HG03064 (cell line): Measurements from ENCODE around the gene SPATA20.

Source experiments
- ATAC-seq: cut with Tn5 transposase; IDR thresholded peaks from one replicate; pipeline ENCODE4 v1.9.1; 2021; ENCODE audit warnings: low read depth; ENCODE audit not compliant: unreplicated experiment

The SPATA20 gene

DNA sequence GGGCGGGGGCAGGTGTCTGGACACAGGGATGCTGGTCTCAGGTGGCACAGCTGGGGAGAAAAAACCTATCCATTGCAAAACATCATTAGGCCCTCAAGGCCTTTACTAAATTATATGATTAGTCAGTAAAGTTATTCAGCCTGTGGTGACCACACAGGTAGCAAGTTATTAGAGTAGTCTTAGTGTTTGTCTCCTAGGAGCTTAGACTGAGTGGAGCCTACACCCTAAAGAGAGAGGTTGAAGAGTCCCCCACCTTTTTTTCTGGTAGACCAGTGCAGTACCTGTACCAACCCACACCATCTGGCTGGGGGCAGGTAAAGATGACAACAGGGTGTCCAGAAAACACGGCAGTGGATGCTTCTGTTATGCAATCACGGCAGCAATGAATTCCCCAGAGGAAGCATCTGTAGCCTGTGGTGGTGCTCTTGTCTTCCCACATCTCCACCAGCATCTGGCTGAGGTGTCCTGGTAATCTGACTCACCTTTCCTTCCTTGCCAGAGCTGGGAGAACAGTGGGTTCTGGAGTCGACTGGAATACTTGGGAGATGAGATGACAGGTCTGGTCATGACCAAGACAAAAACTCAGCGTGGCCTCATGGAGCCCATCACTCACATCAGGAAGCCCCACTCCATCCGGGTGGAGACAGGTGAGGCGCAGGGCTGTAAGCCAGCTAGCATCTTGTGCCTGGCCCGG lies 27.7 kb upstream of the SPATA20 start:
- no peak for ATAC-seq

- no peak for ATAC-seq
Observed at GRCh38 chr17:50520483-50520882, 26.5 kb upstream of the SPATA20 start.

GRCh38 chr17:50521514-50521913 lies 25.5 kb upstream of the SPATA20 start:
- no peak for ATAC-seq

GRCh38 chr17:50522766-50523165 lies 24.2 kb upstream of the SPATA20 start:
- no peak for ATAC-seq

GRCh38 chr17:50523208-50523607 lies 23.8 kb upstream of the SPATA20 start:
- ATAC-seq: no peak

GRCh38 chr17:50524838-50525237 lies 22.1 kb upstream of the SPATA20 start:
- no peak for ATAC-seq

DNA sequence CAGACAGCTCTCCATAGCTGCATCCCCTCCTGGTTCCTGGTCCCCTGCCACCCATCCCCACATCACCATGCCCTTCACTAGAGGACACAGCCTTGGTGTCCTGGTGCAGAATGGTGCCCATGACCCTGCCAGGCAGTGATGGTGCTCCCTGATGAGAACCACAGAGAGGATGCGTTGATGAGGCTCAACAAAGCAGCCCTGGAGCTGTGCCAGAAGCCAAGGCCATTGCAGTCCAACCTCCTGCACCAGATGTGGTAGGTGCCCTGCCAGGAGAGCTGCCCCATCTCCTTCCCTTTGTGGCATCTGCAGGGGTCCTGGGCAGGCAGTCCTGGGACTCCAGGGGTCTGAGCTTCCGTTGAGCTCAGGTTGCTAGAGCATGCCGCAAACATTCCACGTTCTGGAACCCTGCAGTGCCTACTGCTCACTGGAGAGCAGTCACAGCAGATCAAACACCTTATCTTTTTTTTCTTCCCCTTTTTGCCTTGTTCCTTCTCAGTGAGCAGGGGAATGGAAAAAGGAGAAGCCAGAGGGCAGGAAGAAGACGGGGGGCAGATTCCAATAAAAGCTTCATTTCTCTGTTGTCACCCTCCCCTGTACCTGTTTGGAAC lies 19.7 kb upstream of the SPATA20 start:
- no peak for ATAC-seq

- no peak for ATAC-seq
Observed at GRCh38 chr17:50527949-50528474, 19.0 kb upstream of the SPATA20 start.

- no peak for ATAC-seq
Observed at GRCh38 chr17:50529849-50530248, 17.1 kb upstream of the SPATA20 start.

GRCh38 chr17:50531428-50532025 lies 15.4 kb upstream of the SPATA20 start:
- no peak for ATAC-seq

DNA sequence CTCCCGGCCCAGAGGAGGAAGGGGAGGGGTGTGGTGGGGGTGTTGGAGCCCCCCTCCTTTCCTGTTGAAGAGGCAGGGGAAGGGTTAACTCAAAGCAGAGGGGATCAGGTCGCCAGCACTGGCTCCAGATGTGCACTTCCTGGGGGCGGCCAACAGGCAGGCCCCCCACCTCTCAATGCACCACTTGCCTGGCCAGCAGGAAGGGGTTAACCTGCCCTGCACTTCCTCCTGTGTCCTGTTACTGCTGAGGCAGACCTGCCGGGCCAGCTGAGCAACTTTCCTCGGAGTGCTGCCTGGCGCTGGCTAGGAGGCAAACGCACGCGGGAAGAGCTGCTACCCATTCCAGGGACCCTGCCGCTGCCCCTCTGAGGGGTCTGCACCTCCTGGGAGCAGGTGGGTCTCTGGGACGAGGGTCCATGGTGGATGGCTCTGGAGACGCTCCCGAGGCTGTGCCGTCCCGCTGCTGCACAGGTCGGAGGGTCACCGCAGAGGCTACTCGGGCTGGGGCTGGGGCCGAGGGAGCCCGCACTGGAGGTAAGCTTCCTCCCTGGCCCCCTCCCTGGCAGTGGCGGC lies 14.4 kb upstream of the SPATA20 start, which contains the start of gene EPN3:
Gene EPN3, plus strand, starts transcription at position 284 of the 573 bp plus-strand sequence. CDS start 3,822 bp downstream, outside the sequence.
- no peak for ATAC-seq

GRCh38 chr17:50533185-50533584 lies 13.8 kb upstream of the SPATA20 start:
- no peak for ATAC-seq

GRCh38 chr17:50533720-50534148 lies 13.2 kb upstream of the SPATA20 start:
- no peak for ATAC-seq

DNA sequence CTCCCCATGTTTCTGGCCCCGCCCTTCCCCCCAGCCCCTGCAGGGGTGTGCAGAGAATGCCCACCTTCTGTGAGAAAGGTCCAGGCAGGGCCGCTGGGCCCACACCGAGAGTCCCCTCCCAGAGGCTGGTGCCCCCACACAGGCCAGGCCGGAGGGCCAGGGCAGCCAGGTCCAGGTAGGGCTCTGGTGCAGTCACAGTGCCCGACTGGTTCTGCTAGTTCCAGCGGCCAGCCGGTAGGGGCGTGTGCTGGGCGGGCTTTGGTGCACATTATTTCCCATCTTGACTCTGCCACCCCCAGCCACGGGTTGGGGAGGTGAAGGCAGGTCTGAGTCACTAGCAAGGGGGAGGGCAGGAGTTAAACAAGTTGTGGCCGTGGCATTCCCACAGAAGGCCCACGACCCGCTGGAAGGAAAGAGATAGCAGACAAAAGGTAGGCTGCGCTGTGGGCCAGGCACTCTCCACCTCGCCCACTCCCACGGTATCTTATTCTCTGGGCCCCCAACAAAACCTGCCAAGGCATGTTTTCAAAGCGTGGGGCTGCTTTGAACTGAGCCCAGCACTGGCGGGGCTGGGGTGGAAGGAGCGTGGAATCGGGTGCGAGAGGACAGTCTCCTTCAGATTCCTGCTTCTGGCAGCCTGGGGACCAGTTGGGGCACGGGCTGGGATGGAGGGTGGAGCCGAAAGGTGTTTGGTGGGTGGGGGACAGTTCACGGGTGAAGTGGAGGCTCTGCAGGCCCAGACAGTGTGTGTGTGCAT lies 12.6 kb upstream of the SPATA20 start:
- no peak for ATAC-seq

DNA sequence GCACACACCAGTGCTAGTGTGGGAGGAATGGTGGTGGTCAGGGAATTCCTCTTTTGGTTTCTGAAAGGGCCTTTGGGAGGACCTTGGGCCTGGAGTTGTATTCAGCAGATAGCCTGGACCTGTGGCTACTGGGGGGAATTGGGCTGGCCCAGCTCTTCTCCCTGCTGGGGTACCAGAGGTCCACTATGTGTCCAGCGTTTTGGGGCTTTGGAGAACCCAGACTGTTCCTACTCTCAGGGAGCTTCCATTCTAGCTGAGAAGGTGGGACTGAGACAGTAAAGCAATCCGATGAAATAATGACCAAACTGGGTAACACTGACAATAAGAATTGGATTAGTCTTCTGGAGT lies 12.0 kb upstream of the SPATA20 start:
- no peak for ATAC-seq

- no peak for ATAC-seq
Observed at GRCh38 chr17:50535407-50535806, 11.6 kb upstream of the SPATA20 start.

DNA sequence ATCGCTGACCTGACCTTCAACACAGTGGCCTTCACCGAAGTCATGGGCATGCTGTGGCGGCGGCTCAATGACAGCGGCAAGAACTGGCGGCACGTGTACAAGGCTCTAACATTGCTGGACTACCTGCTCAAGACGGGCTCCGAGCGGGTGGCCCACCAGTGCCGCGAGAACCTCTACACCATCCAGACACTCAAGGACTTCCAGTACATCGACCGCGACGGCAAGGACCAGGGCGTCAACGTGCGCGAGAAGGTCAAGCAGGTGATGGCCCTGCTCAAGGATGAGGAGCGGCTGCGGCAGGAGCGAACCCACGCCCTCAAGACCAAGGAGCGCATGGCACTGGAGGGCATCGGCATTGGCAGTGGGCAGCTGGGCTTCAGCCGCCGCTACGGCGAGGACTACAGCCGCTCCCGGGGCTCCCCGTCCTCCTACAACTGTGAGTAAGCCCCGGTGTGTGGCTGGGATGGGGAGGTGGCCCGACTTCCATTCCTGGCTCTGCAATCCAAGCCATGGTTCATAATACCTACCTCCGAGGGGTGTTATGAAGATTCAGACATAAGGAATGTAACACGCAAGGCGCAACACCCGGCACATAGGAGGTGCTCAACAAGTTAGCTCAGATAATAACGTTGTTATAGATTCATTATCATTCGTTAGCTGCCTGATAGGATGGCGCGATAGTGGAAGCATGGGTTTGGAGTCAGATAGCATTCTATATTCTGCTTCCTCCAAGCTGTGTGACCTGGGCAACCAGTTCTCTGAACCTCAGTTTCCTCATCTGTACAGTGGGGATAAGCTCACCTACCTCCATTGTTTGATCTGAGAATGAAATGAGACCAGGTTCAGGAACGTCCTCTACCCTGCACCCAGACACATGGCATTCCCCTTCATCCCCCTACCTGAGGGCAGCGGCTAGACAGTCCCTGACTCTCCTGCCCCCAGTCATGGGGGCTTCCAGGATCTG lies 10.0 kb upstream of the SPATA20 start:
- no peak for ATAC-seq

DNA sequence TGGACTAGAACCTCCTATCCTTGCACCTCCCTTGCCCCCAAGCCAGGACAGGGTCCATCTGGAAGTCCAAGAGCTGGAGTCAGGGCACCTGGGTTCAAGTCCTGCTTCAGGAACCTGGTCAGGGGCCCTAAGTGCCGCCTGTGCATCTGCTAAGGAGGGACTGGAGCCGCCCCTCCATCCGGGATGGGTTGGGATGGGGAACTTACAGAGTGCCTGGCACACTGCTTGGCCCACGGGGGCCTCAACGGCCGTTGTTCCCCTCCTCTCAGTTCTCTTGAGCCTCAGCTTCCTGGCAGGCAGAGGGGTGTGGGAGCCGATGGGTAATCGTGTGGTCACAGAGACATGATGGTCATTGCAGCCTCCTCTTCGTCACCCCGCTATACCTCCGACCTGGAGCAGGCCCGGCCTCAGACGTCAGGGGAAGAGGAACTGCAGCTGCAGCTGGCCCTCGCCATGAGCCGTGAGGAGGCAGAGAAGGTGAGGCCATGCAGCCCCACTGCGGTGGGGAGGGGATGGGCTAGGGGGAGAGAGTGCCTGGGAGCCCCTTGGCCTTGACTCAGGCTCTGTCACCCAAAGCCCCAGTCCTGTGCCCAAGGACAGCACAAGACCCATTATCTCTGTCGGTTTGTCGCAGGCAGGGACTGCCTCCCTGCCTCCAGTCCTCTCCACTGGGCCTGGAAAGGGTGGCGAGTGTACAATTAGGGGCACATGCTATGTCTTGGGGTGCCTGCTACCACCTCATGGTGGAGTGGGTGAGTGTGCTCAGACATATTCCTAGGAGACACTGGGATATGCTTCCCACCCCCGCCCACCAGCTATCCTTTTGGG lies 9.0 kb upstream of the SPATA20 start:
- no peak for ATAC-seq
